MV-4-11 (cell line): ENCODE results near the gene VDR.
"Not testable (repeated sequence)": the region's sequence is repeated elsewhere in the genome, so short reads cannot be mapped to it uniquely, and the experiment has no call there.

Experiments
- DNase-seq: peaks from one replicate; lab custom pipeline; 2025; lab: John Stamatoyannopoulos, UW

The VDR gene

GRCh38 chr12:47828976-47829482, 75.8 kb downstream of the VDR start:
- peak; percentile 36 for DNase-seq

DNA sequence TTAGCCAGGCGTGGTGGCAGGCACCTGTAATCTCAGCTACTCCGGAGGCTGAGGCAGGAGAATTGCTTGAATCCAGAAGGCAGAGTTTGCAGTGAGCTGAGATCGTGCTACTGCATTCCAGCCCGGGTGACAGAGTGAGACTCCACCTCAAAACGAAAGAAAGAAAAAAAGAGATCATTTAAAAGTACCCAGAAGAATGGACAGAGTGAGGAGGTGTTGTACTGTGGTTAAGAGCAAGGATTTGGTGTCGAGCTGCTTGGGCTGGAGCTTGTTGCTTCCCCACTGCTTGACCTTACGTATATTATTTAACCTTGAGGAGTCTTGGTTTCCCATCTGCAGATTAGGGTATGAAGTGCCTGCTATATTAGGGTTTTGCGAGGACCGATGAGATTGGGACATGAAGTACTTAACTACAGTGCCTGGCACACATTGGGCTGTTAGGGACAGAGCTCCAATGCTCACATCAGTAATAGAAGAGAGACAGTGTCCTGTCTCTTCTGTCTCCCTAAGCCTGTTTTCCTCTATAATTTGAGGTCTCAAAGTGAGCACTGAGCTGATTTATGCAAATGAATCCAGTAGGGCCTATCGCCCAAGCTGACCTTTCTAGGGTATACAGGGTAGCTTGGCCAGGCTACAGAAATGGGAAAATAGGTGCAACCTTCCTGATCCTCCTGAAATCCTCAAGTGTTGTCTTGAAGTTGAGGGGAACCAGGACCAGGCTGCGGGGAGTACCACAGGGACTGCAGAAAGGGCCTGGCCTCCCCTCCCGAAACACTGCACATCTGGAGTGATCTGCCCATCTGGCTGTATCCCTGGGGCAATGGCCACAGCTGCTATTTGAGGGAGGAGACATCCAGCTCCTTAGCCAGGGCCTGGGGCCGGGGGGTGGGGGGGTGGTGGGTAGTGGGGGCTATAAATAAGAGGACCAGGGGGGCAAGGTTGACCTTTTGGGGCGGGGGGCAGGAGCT, 76.5 kb downstream of the VDR start:
- DNase-seq = no peak

DNA sequence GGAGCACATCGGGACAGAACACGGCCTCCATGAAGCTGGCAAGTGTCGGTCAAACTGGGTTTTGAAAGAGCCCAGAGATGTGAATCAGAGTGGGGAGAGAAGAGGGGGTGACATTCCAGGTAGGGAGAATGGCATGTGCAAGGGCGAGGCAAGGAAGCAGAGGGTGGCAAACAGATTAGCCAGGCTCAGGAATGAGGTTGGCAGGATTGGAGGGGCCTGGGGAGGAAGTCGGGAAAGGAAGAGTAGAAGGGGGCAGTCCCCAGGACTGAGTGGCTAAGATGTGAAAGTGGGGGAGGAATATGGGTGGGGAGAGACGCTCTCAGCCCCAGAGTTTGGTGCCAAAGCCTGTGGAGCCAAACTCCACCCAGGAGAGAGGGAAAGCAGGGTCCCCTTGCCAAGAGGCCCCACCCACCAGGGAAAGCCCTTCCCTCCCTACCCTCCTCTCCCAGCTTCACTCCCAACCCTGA, 79.6 kb downstream of the VDR start:
- no peak for DNase-seq

GRCh38 chr12:47824635-47825034, 80.2 kb downstream of the VDR start:
- no peak for DNase-seq

DNA sequence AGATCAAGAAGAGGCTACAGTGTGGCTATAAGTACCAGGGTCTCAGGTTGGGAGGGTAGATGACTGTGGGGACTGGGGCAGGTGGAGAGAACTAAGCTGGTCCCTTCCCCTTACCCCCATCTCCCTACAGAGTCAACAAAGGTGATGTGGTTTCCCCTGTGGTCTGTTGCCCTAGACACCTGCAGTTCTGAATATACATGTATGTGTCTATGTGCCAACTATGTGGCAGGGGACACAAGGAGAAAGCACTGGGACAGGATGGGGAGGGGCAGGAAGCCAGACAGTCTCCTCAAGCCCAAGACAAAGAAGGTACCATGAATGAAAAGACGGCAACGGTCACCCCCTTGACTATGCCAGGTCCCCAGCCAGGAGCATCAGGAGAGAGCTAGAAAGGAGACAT, 80.6 kb downstream of the VDR start:
- no peak for DNase-seq

DNA sequence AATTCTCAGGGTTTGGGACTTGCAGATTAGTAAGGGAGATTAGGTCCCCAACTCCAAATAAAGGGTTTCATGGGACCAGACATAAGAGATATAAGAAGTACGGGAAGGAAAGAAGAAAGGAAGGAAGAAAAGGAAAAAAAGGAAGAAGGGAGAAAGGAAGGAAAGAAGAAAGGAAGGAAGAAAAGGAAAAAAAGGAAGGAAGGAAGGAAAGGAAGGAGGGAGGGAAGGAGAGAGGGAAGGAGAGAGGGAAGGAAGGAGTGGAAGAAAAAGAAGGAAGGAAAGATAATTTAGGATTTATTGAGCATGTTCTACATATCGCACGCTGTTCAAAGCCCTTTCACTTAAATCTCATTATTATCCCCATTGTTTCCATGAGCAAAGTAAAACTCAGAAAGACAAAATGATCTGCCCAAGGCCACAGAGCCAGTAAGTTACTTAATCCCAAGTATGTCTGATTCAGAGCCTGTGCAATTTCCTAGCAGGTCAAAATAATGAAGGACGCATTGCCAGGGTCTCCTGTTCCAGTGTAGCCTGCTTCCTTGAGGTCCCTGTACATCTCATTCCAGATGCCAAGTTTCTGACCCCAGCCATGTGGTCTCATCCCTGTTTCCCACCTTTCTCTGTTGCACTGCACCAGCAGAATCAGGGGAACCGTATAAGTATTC, 81.2 kb downstream of the VDR start:
- DNase-seq = no peak

DNA sequence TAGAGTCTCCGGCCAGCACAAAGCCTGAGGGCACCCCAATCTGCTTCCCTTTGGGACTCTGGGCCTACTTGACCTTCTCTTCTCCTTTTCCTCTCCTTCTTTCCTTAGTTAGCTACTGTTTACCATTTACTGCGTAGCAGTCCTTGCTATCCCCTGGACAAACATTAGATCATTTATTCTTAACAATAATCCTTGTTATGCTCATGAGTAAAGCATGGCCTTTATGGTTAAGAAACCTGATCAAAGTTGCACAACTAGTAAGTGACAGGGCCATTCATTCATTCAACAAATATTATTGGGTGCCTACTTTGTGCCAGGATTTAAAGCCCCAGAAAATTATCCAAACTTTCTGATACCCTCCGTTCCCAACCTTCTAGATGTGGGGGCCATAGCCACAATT, 81.9 kb downstream of the VDR start:
- DNase-seq = no peak

- no peak for DNase-seq
Observed at GRCh38 chr12:47822401-47822800, 82.4 kb downstream of the VDR start.

DNA sequence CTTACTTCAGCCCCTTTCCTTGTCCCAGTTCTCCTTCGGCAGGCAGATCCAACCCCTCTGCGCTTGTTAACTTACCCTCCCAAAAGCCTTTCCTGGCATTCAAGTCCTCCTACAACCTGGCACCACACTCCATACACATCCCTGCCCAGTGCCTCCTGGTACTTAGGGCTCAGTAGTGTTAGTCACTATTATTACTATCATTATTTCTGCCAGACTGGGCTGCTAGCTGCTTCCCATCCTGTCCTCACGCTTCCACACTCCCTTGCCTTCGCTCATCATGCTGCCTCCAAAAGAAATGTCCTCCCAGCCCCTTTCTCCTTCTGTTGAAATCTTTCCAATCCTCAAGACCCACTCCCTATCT, 83.5 kb downstream of the VDR start:
- no peak for DNase-seq

DNA sequence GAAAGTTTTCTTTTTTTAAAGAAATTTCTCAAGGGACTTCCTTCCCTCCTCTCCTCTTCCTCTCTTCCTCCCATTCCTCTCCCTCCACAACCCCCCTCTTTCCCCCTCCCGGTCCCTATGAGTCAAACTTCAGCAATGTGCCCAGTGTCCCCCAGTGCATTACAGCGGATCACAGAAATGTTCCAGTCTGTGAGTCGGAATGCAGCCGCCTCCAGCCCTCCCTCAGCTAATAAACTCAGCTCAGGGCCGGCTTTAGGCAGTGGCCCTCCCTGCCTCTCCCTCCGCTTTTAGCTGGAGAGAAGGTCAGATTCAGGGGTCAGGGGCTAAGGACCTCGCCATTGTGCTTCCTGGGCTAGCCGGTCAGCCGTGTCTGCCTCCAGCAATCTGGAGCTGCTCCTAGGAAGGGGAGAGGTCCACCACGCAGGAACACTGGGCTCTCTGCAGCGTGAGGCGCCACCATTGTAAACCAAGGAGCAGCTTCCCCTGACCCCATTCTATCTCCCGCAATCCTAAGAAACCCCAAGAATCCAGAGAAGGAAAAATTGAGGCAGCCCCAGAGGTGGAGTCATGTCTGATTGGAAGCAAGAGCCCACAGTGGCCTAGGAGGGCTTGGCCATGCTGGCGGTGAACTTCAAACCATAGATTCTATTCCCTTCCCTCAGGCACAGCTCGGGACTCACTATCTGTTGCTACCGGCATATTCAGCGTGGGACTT, 84.0 kb downstream of the VDR start:
- DNase-seq = peak; percentile 55

DNA sequence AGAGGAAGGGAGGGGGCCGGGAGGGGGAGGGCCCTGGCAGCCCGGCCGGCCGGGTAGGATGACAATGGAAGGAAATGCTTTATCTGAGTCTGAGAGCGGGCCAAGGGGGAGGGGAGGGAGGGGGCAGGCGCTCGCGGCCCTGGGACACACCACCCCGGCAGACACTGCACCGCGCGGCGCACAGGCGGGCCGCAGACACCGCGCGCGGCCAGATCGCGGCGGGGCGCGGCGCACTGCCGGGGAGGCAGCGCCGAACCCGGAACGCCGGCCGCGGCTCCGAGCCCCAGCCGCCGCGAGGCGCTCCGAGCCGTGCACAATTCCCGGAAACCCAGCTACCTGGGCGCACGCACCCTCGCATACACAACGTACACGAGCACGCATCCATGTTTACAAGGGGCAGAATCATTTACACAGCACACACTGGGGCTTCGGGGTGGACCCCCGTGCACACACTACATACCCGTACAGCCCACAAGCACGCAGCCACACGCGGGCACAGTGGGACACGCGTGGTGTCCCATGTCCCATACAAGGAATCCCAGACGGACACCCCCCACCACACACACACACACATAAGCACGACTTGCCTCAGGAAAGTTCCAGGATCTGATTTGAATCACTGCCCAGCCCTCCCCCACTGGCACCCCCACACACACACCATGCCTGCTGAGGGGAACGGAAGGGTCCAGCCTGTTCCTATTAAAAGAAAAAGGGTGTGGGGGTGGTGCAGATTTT, 84.7 kb downstream of the VDR start, which contains the start of gene HDAC7:
TSS of gene HDAC7 (minus strand) at position 8 of the 735 bp plus-strand sequence. CDS start 118 bp downstream, outside the sequence.
- DNase-seq = peak; percentile 37

- peak; percentile 31 for DNase-seq
Observed at GRCh38 chr12:47819138-47819895, 85.5 kb downstream of the VDR start.

GRCh38 chr12:47818467-47819137, 86.2 kb downstream of the VDR start:
- no peak for DNase-seq

GRCh38 chr12:47818007-47818376, 86.8 kb downstream of the VDR start:
- no peak for DNase-seq

GRCh38 chr12:47817272-47818006, 87.4 kb downstream of the VDR start:
- DNase-seq = no peak

DNA sequence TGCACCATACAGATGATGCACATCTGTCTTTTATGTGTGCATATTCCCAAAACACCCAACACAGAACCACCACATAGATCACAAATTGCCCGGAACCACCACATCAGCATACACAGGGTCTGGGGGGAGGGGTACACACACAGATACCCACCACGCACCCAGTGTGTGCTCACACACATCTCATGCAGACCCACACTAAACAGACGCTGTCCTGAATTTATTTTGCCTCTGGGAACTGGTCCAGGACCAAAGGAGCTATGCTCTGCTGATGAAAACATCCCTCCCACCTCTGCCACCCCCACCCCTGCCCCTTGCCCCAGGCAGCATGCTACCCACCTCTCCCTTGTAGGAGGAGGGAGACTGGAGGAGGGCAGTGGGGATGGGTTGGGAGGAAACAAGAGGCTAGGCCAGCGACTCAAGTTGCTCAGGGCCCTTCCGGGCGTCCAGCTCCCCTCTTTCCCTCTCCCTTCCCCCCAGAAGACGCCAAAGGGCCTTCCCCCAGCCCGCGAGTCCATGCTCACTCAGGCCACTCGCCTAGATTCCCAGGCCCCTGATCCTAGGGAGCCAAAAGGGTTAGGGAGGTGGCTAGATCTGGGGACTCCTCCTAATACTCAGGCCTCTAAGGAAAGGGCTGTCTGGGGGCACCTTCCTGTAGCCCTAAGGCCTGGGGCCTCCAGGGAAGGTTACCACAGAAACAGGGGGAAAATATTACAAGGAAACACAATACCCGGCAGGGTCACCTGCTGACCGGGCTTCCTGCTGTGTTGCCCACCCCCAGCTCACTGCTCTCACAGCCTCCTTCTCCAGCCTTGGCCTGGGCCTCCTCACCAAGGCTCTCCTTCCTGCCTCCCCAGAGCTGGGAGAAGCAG, 88.2 kb downstream of the VDR start:
- no peak for DNase-seq

GRCh38 chr12:47815447-47815846, 89.3 kb downstream of the VDR start:
- DNase-seq = not testable (repeated sequence)

GRCh38 chr12:47814539-47815170, 90.1 kb downstream of the VDR start:
- DNase-seq = no peak
